Parathyroid adenoma (tissue), 2 donors: Measurements from ENCODE around the gene LCN15.
"Not testable (repeated sequence)": the region's sequence is repeated elsewhere in the genome, so short reads cannot be mapped to it uniquely, and the experiment has no call there.

Experiments
- H2AFZ ChIP-seq: fragments of 300-600 bp; sonication (generic); one replicate; pipeline ENCODE4 v1.7.0; 2017; ENCODE audit warnings: antibody characterized with exemption, mild to moderate bottlenecking
- H3K27ac ChIP-seq: fragments of 300-600 bp; sonication (generic); one replicate; pipeline ENCODE4 v1.7.0; 2017
- H3K27me3 ChIP-seq: fragments of 300-600 bp; sonication (generic); one replicate; pipeline ENCODE4 v1.7.0; 2017; ENCODE audit warnings: low read length; ENCODE audit not compliant: control insufficient read depth, insufficient read depth
- H3K36me3 ChIP-seq: fragments of 300-600 bp; sonication (generic); one replicate; pipeline ENCODE4 v1.7.0; 2017; ENCODE audit warnings: low read length; ENCODE audit not compliant: control insufficient read depth, insufficient read depth
- H3K4me1 ChIP-seq: fragments of 300-600 bp; sonication (generic); one replicate; pipeline ENCODE4 v1.7.0; 2017; ENCODE audit warnings: control low read depth
- H3K4me2 ChIP-seq: fragments of 300-600 bp; sonication (generic); one replicate; pipeline ENCODE4 v1.7.0; 2017; ENCODE audit warnings: low read length
- H3K4me3 ChIP-seq: fragments of 300-600 bp; sonication (generic); one replicate; pipeline ENCODE4 v1.7.0; 2017; ENCODE audit warnings: low read depth, low read length
- H3K79me2 ChIP-seq: fragments of 300-600 bp; sonication (generic); one replicate; pipeline ENCODE4 v1.7.0; 2017; ENCODE audit warnings: control low read depth
- H3K9ac ChIP-seq: fragments of 300-600 bp; sonication (generic); one replicate; pipeline ENCODE4 v1.7.0; 2017; ENCODE audit warnings: mild to moderate bottlenecking
- H3K9me3 ChIP-seq: fragments of 300-600 bp; sonication (generic); one replicate; pipeline ENCODE4 v1.7.0; 2017; ENCODE audit warnings: low read length; ENCODE audit not compliant: control insufficient read depth
- CTCF ChIP-seq: fragments of 300-600 bp; sonication (generic); IDR thresholded peaks from one replicate; pipeline ENCODE4 v1.7.0; 2017; ENCODE audit warnings: antibody characterized with exemption, mild to moderate bottlenecking
- donor health status: primary hyperparathyroidism.

Gene LCN15

DNA sequence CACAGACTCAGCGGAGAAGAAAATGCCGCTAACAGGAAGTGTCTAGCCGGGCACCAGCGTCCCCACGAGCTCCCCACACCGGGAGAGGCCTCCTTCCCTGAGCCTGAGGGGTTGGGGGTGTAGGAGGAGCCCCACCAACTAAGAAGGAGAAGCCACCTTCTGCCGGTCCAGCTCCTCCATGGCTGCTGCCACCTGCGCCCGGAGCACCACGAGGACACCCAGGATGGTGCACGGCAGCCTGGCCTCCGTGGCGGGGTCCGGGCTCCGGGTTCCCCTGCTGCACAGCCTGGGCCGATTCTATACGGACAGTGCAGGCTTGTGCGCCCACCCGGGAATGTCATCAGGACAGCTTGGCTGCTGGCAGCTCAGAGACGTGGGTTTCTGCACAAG lies 6.6 kb downstream of the LCN15 start:
- H3K4me3 ChIP-seq: no peak overlapping the region
- H3K27me3 ChIP-seq: no peaks in the 10 kb centered on the region
- no peaks in the 10 kb centered on the region for H3K4me1 ChIP-seq
- H3K27ac ChIP-seq: no peak overlapping the region
- no peaks in the 10 kb centered on the region for H3K79me2 ChIP-seq
- no peak overlapping the region for H2AFZ ChIP-seq
- H3K36me3 ChIP-seq: no peaks in the 10 kb centered on the region
- H3K9ac ChIP-seq: no peak overlapping the region
- H3K4me2 ChIP-seq: no peak overlapping the region
- TF ChIP-seq CTCF: no peak
- H3K9me3 ChIP-seq: no peaks in the 10 kb centered on the region

DNA sequence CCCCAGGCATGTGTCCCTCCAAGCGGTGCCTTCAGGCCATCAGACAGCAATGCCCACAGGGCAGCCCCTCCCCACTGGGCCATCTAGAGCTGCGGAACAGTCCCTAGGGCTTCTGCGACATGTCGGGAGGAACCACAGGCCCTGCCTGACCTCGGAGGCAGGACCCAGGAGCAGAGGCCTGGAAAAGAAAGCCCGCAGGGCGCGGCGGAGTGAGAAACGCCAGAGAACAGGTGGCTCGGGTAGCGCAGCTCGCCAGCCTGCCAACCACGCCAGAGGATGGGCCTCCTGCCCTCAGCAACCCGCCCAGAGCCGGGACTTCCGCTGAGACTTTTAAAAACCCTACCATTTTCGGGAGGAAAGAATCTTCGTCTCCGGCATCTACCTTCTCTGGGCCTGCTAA lies 7.0 kb downstream of the LCN15 start:
- Histone ChIP-seq H3K9ac (no peak overlapping the region), H3K4me3 (no peak overlapping the region), H3K79me2 (no peaks in the 10 kb centered on the region), H3K4me2 (no peak overlapping the region), H3K4me1 (no peaks in the 10 kb centered on the region), H3K9me3 (no peaks in the 10 kb centered on the region), H3K27ac (no peak overlapping the region), H3K27me3 (no peaks in the 10 kb centered on the region), H2AFZ (no peak overlapping the region), H3K36me3 (no peaks in the 10 kb centered on the region)
- TF ChIP-seq CTCF: no peak

GRCh38 chr9:136756836-136757235 lies 7.5 kb downstream of the LCN15 start:
- H3K36me3 ChIP-seq: no peaks in the 10 kb centered on the region
- no peak overlapping the region for H3K4me3 ChIP-seq
- H3K4me1 ChIP-seq: no peaks in the 10 kb centered on the region
- no peaks in the 10 kb centered on the region for H3K9me3 ChIP-seq
- H2AFZ ChIP-seq: no peak overlapping the region
- H3K4me2 ChIP-seq: no peak overlapping the region
- no peaks in the 10 kb centered on the region for H3K79me2 ChIP-seq
- TF ChIP-seq CTCF: no peak
- H3K9ac ChIP-seq: no peak overlapping the region
- no peak overlapping the region for H3K27ac ChIP-seq
- no peaks in the 10 kb centered on the region for H3K27me3 ChIP-seq

DNA sequence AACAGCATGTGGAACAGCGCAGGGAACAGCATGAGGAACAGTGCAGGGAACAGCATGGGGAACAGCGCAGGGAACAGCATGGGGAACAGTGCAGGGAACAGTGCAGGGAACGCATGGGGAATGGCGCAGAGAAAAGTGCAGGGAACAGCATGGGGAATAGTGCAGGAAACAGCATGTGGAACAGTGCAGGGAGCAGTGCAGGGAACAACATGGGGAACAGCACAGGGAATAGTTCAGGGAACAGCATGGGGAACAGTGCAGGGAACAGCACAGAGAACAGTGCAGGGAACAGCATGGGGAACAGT lies 8.2 kb downstream of the LCN15 start:
- no peaks in the 10 kb centered on the region for H3K4me1 ChIP-seq
- no peaks in the 10 kb centered on the region for H3K79me2 ChIP-seq
- H3K27ac ChIP-seq: no peak overlapping the region
- no peak overlapping the region for H3K4me2 ChIP-seq
- no peaks in the 10 kb centered on the region for H3K27me3 ChIP-seq
- H3K36me3 ChIP-seq: no peaks in the 10 kb centered on the region
- no peak overlapping the region for H3K4me3 ChIP-seq
- no peak overlapping the region for H3K9ac ChIP-seq
- H2AFZ ChIP-seq: no peak overlapping the region
- no peaks in the 10 kb centered on the region for H3K9me3 ChIP-seq
- no peak for TF ChIP-seq CTCF

DNA sequence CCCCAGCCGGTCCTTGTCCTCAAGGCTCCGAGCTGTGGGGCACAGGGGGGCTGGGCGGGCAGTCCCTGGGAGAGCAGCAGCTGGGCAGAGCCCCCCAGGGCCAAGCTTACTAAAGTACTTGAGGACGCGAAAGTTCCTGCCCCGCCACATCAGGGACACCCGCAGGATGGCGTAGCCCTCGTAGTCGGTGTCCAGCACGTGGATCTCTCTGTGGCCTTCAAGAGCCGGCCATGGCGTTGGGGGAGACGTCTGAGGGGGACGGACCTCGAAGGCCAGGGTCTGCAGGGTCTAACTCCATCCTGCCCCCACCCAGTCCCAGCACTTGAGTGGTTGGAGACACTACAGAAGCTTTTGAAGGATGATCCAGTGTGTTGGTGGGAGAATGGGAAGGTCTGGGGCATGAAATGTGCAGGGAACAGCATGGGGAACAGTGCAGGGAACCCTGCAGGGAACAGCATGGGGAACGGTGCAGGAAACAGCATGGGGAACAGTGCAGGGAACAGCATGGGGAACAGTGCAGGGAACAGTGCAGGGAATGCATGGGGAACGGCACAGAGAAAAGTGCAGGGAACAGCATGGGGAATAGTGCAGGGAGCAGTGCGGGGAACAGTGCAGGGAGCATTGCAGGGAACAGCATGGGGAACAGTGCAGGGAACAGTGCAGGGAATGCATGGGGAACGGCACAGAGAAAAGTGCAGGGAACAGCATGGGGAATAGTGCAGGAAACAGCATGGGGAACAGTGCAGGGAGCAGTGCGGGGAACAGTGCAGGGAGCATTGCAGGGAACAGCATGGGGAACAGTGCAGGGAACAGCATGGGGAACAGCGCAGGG lies 8.8 kb downstream of the LCN15 start:
- H3K9me3 ChIP-seq, H3K27me3 ChIP-seq, H3K9ac ChIP-seq, H3K36me3 ChIP-seq, H3K4me1 ChIP-seq, H3K4me3 ChIP-seq, H3K27ac ChIP-seq, H2AFZ ChIP-seq, H3K4me2 ChIP-seq, H3K79me2 ChIP-seq: not testable (repeated sequence)
